HG03457 (cell line): ENCODE measurements around the gene TIMM50.
"Not testable (repeated sequence)": the region's sequence is repeated elsewhere in the genome, so short reads cannot be mapped to it uniquely, and the experiment has no call there.

Experiments used
- ATAC-seq: cut with Tn5 transposase; IDR thresholded peaks from one replicate; pipeline ENCODE4 v1.9.1; 2021; ENCODE audit warnings: moderate number of reproducible peaks; ENCODE audit not compliant: unreplicated experiment

TIMM50 gene

DNA sequence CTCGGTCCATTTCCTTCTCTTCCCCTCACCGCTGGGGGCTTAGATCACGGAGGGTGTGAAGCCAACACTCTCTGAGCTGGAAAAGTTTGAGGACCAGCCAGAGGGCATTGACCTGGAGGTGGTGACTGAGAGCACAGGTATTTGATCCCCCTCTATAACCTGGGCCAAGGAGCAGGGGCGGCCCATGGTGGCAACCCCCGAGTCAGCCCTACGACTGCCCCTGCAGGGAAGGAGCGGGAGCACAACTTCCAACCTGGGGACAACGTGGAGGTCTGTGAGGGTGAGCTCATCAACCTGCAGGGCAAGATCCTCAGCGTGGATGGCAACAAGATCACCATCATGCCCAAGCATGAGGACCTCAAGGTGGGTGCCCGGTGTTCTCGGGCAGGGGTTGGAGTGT, 11.6 kb upstream of the TIMM50 start:
- ATAC-seq: no peak

DNA sequence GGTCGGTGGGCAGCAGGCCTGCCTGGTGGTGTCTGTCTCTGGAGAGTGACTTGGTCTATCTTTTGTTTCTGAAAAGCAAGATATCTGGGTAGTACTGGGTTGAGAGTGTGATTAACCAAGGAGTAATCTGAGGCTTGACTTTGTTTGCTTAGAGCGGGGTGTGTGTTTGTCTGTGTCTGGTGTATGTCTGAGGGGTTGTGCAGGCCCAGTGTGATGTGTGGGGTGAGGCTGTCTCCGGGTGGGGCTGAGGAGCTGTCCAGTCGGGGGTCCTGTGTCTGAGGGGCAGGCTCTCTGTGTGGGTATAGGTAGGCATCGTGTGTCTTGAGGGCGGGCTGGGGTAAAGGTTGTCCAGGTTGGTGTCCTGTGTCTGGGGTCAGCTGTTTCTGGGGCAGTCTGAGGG, 11.1 kb upstream of the TIMM50 start:
- ATAC-seq: no peak

DNA sequence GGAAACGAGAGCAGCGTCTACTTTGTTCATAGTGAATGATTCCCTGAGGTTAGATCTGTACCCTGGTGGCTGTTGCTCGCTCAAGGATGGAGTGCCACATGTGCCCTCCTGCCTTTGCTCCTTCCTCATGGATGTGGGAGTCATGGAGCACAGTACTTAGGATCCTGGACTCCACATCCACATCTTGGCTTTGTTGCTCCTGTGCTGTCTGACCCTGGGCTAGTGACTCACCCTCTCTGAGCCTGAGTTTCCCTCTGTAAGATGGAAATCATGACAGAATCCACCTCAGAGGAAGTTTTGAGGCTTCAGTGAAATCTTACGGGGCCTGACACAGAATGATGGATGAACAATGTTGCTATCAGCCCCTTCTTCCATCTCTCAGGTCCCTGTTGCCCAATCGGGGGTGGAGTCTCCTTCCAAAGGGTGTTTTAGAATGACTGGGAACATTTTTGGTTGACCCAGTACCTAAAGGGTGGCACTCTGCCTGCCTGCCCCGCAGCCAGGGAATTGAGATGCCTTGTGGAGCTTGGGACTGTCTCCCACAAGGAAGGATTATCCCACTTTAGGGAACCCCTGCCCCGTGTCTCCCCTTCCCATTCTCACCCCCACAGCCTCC, 9.8 kb upstream of the TIMM50 start:
- ATAC-seq: no peak

DNA sequence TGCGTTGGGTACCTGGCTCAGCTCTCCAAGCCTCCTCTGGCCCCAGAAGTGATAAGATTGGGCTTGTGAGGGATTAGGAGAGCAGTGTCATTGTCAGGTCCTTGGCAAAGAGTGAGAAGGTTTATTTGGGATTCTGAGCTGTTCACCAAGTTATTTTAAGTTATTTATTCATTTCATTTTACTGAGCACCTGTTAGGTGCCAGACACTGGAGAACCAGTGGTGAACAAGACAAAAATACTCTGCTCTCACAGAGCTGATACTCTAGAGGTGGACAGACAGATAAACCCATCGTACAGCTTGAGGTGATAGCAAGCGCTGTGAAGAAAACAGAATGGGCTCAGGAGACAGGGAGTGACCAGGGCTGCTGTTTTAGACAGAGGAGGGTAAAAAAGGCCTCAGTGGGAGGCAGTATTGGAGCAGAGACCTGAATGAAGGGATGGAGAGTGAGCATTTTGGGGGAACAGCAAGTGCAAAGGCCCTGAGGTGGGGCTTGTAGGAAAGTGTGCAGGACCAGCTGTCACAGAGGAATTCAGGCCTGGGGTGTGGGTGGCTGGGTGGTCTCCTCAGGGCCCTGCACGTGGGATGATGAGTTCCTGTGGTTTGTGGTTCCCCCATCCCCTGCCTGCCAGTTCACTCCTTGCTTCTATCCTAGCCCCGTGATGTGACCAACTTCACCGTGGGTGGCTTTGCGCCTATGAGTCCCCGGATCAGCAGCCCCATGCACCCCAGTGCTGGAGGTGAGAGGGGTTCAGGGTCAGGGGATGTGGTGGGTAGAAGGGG, 8.7 kb upstream of the TIMM50 start:
- no peak for ATAC-seq

DNA sequence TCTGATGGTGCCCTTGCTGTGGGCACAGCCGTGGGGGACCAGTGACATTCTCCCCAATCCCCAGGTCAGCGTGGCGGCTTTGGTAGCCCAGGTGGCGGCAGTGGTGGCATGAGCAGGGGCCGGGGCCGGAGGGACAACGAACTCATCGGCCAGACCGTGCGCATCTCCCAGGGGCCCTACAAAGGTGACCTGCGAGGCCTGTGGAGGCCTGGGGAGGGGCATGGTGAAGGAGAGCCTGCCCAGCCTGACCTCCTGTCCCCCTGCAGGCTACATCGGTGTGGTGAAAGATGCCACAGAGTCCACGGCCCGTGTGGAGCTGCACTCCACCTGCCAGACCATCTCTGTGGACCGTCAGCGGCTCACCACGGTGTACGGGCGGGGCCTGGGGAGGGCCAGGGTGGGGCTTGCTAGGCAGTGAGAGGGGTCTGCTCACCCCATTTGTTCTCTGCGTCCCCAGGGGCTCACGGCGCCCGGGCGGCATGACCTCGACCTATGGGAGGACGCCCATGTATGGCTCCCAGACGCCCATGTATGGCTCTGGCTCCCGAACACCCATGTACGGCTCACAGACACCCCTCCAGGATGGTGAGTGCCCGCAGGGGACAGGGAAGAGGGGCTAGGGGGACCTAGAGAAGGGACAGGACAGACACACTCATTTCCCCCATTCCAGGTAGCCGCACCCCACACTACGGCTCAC, 7.7 kb upstream of the TIMM50 start:
- no peak for ATAC-seq

DNA sequence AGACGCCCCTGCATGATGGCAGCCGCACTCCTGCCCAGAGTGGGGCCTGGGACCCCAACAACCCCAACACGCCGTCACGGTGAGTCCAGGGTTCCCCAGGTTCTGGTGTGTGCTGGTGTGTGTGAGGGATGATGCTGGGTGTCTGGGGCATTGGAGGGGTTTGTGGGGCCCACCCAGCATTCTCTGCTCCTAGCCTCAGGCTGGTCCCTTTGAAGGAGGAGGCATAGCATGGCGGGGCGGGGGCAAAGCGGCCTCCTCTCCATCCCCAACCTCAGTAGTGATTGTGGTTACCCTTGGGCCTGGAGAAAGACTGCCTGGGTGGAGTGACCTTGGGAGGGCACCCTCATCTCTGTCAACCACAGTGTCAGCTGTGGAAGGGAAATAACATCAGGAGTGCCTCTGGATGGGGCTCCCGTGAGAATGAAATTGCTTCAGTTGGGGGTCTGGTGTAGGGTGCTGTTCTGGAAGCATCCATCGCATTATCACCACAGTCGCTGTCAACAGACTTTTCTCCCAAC, 7.1 kb upstream of the TIMM50 start:
- no peak for ATAC-seq

DNA sequence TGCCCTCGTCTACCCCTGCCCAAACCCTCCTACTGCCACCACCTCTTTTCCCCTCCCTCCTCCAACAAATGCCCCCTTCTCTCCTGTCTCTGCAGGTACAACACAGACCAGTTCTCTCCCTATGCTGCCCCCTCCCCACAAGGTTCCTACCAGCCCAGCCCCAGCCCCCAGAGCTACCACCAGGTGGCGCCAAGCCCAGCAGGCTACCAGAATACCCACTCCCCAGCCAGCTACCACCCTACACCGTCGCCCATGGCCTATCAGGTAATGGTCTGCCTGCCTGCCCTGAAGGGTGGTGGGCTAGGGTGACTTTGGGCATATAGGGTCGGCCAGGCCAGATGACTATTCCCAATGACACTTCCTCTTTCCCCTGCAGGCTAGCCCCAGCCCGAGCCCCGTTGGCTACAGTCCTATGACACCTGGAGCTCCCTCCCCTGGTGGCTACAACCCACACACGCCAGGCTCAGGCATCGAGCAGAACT, 6.5 kb upstream of the TIMM50 start:
- no peak for ATAC-seq

DNA sequence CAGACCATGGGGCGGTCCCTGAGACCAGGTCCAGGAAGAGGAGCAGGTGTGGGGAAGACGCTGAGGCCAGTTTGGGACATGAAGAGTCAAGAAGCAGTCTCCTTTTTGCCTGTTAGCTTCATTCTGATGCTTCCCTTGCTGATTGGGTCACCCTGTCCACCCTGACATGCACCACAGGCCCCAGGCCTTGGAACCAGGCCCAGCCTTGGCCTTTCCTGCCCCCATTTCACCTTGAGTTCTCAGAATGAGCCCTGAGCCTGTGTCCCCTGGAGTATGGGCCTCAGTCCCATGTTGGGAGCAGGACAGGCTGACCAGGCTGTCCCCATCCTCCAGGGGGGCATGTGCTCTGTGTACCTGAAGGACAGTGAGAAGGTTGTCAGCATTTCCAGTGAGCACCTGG, 4.9 kb upstream of the TIMM50 start:
- no peak for ATAC-seq

DNA sequence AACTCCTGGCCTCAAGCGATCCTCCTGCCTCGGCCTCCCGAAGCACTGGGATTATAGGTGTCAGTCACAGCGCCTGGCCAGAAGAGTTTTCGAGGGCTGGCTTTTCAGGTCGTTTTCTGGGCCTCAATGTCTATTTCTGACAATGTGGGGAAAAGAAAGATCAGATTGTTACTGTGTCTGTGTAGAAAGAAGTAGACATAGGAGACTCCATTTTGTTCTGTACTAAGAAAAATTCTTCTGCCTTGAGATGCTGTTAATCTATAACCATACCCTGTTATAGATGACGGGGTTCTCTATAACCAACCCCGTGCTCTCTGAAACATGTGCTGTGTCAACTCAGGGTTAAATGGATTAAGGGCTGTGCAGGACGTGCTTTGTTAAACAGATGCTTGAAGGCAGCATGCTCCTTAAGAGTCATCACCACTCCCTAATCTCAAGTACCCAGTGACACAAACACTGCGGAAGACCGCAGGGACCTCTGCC, 1.3 kb upstream of the TIMM50 start:
- not testable (repeated sequence) for ATAC-seq

DNA sequence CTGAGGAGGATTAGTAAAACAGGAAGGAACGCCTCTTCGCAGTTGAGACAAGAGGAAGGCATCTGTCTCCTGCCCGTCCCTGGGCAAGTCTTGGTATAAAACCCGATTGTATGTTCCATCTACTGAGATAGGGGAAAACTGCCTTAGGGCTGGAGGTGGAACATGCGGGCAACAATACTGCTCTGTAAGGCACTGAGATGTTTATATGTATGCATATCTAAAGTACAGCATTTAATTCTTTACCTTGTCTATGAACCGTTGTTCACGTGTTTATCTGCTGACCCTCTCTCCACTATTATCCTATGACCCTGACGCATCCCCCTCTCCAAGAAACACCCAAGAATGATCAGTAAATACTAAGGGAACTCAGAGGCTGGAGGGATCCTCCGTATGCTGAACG, 722 bp upstream of the TIMM50 start:
- ATAC-seq: no peak

DNA sequence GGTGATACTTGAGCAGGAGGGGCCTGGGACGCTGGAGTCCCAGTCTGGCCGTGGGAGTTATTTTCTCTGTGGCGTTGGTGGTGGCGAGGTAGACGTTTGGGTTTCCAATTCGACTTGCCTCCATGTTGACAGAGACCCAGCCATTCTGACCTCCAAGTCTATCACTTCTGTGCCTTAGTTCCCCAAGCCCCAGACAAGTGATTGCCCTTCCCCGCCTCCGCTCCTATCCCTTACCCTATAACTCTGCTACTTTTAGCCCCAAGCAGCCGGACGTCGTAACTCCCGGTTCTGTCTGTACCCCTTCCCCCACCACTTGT, 549 bp downstream of the TIMM50 start:
- ATAC-seq: no peak

DNA sequence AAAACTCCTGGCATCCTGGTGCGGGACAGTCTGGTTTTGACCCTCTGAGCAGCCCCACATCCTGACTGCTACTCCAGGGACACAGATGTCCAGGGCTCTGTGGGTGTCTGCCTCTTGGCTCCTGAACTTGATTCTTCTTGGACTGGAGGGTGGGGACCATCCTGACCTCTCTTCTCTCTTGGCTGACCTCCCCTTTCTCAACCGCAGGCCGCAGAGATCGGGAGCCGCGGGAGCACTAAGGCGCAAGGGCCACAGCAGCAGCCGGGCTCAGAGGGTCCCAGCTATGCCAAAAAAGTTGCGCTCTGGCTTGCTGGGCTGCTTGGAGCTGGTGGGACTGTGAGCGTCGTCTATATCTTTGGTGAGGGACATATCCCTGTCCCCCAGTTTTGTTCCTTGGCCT, 1.0 kb downstream of the TIMM50 start:
- ATAC-seq: no peak

DNA sequence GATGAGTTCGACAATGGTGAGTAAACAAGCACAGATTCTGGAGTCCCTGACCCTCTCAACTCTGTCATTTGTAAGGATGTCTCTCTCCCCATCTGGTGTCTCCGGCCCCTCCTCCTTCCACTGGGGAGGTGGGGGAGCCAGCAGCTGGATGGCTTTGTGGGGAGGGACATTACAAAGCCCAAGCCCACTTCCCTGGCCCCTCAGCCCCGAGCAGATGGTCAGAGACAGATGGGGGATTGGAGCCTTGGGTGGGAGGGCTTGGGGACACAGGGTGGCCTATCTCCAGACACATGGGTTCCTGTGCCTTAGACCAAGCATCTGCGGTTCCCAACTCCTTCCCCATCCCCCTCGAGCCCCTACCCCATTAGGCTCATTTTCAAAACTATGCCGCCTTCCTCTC, 2.5 kb downstream of the TIMM50 start:
- ATAC-seq: no peak

DNA sequence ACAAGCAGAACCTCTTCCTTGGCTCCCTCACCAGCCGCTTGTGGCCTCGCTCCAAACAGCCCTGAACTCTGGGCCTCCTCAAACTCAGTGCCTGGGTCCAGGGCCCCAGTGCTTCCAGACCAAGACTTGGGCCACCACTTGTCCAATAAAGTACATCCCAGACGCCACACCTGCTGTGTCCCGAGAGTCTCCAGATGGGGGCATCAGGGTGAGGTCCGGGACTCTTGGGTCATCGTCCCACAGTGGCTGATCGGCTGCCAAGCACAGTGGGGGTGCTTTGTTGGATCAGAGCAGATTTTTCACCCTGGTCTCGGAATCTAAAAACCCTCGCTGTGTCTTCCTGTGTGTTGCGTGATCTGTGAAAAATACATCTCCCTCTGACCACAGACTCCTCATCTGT, 9.1 kb downstream of the TIMM50 start:
- ATAC-seq: no peak

DNA sequence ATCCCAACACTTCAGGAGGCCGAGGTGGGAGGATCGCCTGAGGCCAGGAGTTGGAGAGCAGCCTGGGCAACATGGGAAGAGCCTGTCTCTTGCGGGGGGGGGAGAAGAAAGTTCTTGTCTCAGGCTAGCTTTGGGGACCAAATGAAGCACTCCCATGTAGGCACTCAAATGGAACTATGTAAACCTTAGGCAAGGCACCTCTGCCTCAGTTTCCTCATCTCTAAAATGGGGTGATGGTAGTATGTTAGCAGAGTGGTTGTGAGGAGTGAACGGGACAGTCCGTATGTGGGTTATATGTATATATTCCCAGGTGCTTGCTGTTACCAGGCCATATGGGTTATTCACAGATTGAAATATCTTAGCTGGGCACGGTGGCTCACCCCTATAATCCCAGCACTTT, 11.6 kb downstream of the TIMM50 start:
- ATAC-seq: no peak

DNA sequence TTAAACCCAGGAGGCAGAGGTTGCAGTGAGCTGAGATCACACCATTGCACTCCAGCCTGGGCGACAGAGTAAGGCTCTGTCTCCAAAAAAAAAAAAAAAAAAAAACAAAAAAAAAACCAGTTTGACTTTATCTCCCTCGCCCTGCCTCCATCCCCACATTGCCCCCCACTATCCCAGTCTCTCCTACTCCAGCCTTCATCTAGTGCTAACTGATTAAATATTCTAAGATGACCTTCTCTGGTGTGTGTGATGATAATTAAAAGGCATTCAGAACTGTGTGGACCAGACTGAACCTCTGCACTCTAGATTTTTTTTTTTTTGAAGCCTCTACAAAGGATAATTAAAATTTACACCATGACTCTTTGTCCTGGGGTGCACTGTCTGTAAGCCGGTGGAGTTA, 12.2 kb downstream of the TIMM50 start:
- ATAC-seq: no peak

DNA sequence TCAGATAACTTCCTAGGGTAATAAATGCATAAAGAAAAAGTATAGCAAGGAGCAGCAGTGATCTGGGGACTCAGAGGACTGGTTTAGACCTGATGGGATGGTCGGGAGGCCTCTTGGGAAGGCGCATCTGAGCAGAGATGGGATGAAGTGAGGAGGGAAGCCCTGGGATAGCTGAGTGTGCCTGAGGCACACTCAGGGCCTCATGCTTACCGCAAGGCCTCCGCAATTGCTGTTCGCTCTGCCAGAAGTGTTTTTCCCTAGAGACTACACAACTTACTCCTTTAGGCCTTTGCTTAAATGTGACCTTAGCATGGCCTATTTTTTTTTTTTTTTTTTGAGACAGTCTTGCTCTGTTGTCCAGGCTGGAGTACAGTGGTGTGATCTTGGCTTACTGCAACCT, 14.0 kb downstream of the TIMM50 start:
- no peak for ATAC-seq

DNA sequence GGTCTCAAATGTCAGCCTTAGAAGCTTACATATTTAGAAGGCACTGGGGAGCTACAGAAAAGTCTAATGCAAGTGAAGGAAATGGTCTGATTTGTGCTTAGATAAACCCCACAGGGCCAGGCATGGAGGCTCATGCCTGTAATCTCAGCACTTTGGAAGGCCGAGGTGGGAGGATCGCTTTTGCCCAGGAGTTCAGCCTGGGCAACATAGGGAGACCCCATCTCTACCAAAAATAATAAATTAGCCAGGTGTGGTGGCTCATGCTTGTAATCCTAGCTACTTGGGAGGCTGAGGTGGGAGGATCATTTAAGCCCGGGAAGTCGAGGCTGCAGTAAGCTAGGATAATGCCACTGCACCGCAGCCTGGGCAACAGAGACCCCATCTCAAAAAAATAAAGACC, 15.4 kb downstream of the TIMM50 start:
- ATAC-seq: no peak

DNA sequence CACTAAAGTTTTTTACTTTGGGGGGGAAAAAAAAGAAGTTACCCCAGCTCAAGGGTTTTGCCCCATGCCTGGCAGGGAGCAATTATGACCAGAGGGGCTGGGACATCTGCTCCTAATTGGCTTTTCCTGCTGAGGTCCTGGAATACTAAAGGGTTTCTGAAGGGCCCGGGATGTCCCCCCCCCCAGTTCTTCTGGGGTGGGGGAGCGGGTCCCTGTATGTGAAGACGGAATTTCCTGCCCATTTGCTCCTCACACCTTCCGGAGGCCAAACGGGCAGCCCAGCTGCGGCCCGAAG, 17.0 kb downstream of the TIMM50 start:
- ATAC-seq: no peak

DNA sequence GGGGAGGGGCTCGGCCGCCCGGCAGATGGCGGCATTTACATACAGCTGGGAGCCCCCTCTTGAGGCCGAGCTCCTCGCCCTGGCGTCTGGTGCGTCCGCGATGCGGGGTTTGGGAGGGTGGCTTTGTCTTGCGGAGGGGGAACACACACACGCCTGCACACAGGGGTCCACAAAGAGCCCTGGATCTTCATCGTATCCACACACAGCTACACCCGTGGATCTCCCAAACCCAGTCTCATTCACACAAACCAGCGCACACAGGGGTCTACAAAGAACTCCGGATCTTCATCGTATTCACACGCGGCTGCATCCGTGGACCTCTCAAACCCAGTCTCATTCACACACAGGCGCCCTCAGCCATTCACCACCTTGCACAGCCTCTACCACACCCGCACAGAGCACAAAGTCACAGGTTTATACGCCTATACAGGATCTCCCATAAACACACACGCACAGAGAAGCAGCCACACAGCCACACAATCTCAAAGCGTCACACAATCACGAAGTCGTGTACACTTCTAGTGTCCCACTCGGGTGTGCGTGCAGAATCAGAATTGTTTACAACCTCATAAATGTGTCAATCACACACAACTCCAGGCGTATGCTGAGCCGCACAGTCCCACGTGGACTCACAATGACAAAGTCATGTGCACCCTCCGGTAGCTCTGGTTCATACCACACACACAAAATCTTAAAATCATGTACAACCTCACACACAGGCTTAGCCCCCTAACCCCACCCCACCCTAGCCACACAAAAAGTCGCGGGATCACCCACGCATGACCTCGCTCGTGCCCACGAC, 17.6 kb downstream of the TIMM50 start:
- ATAC-seq: no peak
